Glutamatergic neuron (in vitro differentiated cells): Measurements from ENCODE around the gene TMEM61. TPM values are rescaled to one million over a fixed set of nuclear protein-coding genes. Genes with fewer than 3 reads are reported as not detected.

Experiments used
- DNase-seq: peaks from one replicate; pipeline ENCODE4 v3.0.0; 2022
- H3K27ac Mint-ChIP-seq: one replicate; pipeline ENCODE4 v1.8.0; 2020; ENCODE audit warnings: mild to moderate bottlenecking, mixed read lengths, inconsistent platforms; ENCODE audit not compliant: unreplicated experiment
- H3K27me3 Mint-ChIP-seq: one replicate; pipeline ENCODE4 v1.8.0; 2020; ENCODE audit warnings: mild to moderate bottlenecking, moderate library complexity, mixed read lengths, inconsistent platforms; ENCODE audit not compliant: unreplicated experiment
- H3K36me3 Mint-ChIP-seq: one replicate; pipeline ENCODE4 v1.8.0; 2020; ENCODE audit warnings: mild to moderate bottlenecking, mixed read lengths, inconsistent platforms; ENCODE audit not compliant: unreplicated experiment
- H3K4me1 Mint-ChIP-seq: one replicate; pipeline ENCODE4 v1.8.0; 2020; ENCODE audit warnings: mild to moderate bottlenecking, low read depth, mixed read lengths, inconsistent platforms; ENCODE audit not compliant: unreplicated experiment
- H3K4me3 Mint-ChIP-seq: one replicate; pipeline ENCODE4 v1.8.0; 2020; ENCODE audit warnings: mild to moderate bottlenecking, mixed read lengths, inconsistent platforms; ENCODE audit not compliant: unreplicated experiment
- H3K9me3 Mint-ChIP-seq: one replicate; pipeline ENCODE4 v1.8.0; 2020; ENCODE audit warnings: mild to moderate bottlenecking, moderate library complexity, mixed read lengths, inconsistent platforms; ENCODE audit not compliant: unreplicated experiment
- CTCF ChIP-seq: fragments of 200-600 bp; sonication (generic); IDR thresholded peaks from one replicate; pipeline ENCODE4 v1.5.0; 2021; ENCODE audit not compliant: partially characterized antibody, unreplicated experiment
- total RNA-seq: library from RNA; stranded (reverse); fragmentation: NEBNext Ultra II Directional; extraction: Animal tissue kit (Norgen Biotek cat#: 25700); gene quantifications from one replicate; pipeline ENCODE4 v1.2.1, GENCODE V29; 2021; ENCODE audit not compliant: unreplicated experiment

TMEM61 gene
- total RNA-seq, 1 donor from 2014 or later: not detected

GRCh38 chr1:54945393-54945936 lies 35.0 kb upstream of the TMEM61 start:
- Mint-ChIP-seq H3K27me3 (peaks cover 4% of the 10 kb centered on the region), H3K36me3 (no peaks in the 10 kb centered on the region), H3K27ac (no peak overlapping the region), H3K4me1 (peaks cover 6% of the 10 kb centered on the region), H3K4me3 (no peak overlapping the region), H3K9me3 (no peaks in the 10 kb centered on the region)
- DNase-seq: no peak
- peak; percentile 16 for TF ChIP-seq CTCF

- peaks cover 4% of the 10 kb centered on the region for H3K9me3 Mint-ChIP-seq
- no peak for DNase-seq
- H3K4me3 Mint-ChIP-seq: no peak overlapping the region
- TF ChIP-seq CTCF: no peak
- no peak overlapping the region for H3K27ac Mint-ChIP-seq
- H3K36me3 Mint-ChIP-seq: no peaks in the 10 kb centered on the region
- H3K4me1 Mint-ChIP-seq: peaks cover 6% of the 10 kb centered on the region
- peaks cover 5% of the 10 kb centered on the region for H3K27me3 Mint-ChIP-seq
These were observed 32.9 kb upstream of the TMEM61 start for GRCh38 chr1:54947540-54947939.

GRCh38 chr1:54949053-54949452 lies 31.4 kb upstream of the TMEM61 start:
- no peak for DNase-seq
- Mint-ChIP-seq H3K9me3 (peaks cover 6% of the 10 kb centered on the region), H3K27ac (no peak overlapping the region), H3K36me3 (peaks cover 5% of the 10 kb centered on the region), H3K4me3 (no peak overlapping the region), H3K4me1 (peaks cover 6% of the 10 kb centered on the region), H3K27me3 (peaks cover 5% of the 10 kb centered on the region)
- TF ChIP-seq CTCF: no peak

- Mint-ChIP-seq H3K4me3 (peak overlapping the region; percentile 83), H3K27me3 (peaks cover 5% of the 10 kb centered on the region), H3K36me3 (peaks cover 13% of the 10 kb centered on the region), H3K9me3 (peaks cover 7% of the 10 kb centered on the region), H3K27ac (peak overlapping the region; percentile 96), H3K4me1 (peaks cover 6% of the 10 kb centered on the region)
- no peak for DNase-seq
- TF ChIP-seq CTCF: no peak
These were observed 30.4 kb upstream of the TMEM61 start for GRCh38 chr1:54950006-54950368.

GRCh38 chr1:54950369-54951163 lies 29.9 kb upstream of the TMEM61 start:
- H3K9me3 Mint-ChIP-seq: peaks cover 7% of the 10 kb centered on the region
- DNase-seq: peak; percentile 80
- H3K4me3 Mint-ChIP-seq: peak overlapping the region; percentile 83
- peaks cover 5% of the 10 kb centered on the region for H3K27me3 Mint-ChIP-seq
- peak overlapping the region; percentile 96 for H3K27ac Mint-ChIP-seq
- H3K4me1 Mint-ChIP-seq: peaks cover 6% of the 10 kb centered on the region
- peaks cover 13% of the 10 kb centered on the region for H3K36me3 Mint-ChIP-seq
- peak; percentile 94 for TF ChIP-seq CTCF
